GM19351 (cell line): ENCODE data around the gene TUBGCP3.
"Not testable (repeated sequence)": the region's sequence is repeated elsewhere in the genome, so short reads cannot be mapped to it uniquely, and the experiment has no call there.

Experiments used
- ATAC-seq: cut with Tn5 transposase; IDR thresholded peaks from one replicate; pipeline ENCODE4 v1.9.1; 2021; ENCODE audit warnings: mild to moderate bottlenecking, moderate library complexity; ENCODE audit not compliant: unreplicated experiment

Gene TUBGCP3

GRCh38 chr13:112580211-112580610 is 7.7 kb downstream of the TUBGCP3 start:
- ATAC-seq: no peak

- ATAC-seq: no peak
Measured at GRCh38 chr13:112579310-112579843, 8.6 kb downstream of the TUBGCP3 start.

- no peak for ATAC-seq
Measured at GRCh38 chr13:112576768-112577167, 11.2 kb downstream of the TUBGCP3 start.

- ATAC-seq: no peak
Measured at GRCh38 chr13:112576191-112576590, 11.8 kb downstream of the TUBGCP3 start.

- ATAC-seq: no peak
Measured at GRCh38 chr13:112575675-112576074, 12.3 kb downstream of the TUBGCP3 start.

- no peak for ATAC-seq
Measured at GRCh38 chr13:112574834-112575613, 12.9 kb downstream of the TUBGCP3 start.

- no peak for ATAC-seq
Measured at GRCh38 chr13:112574416-112574815, 13.5 kb downstream of the TUBGCP3 start.

- no peak for ATAC-seq
Measured at GRCh38 chr13:112573710-112574109, 14.2 kb downstream of the TUBGCP3 start.

GRCh38 chr13:112572366-112572765 is 15.6 kb downstream of the TUBGCP3 start:
- no peak for ATAC-seq

GRCh38 chr13:112569821-112570220 is 18.1 kb downstream of the TUBGCP3 start:
- no peak for ATAC-seq

- no peak for ATAC-seq
Measured at GRCh38 chr13:112567161-112567862, 20.6 kb downstream of the TUBGCP3 start.

- no peak for ATAC-seq
Measured at GRCh38 chr13:112562786-112563383, 25.1 kb downstream of the TUBGCP3 start.

- no peak for ATAC-seq
Measured at GRCh38 chr13:112562254-112562653, 25.7 kb downstream of the TUBGCP3 start.

GRCh38 chr13:112561478-112561877 is 26.5 kb downstream of the TUBGCP3 start:
- ATAC-seq: no peak

GRCh38 chr13:112558696-112559418 is 29.1 kb downstream of the TUBGCP3 start:
- no peak for ATAC-seq

- ATAC-seq: no peak
Measured at GRCh38 chr13:112556600-112556999, 31.4 kb downstream of the TUBGCP3 start.

- ATAC-seq: no peak
Measured at GRCh38 chr13:112554214-112554850, 33.6 kb downstream of the TUBGCP3 start.

- not testable (repeated sequence) for ATAC-seq
Measured at GRCh38 chr13:112548975-112549374, 39.0 kb downstream of the TUBGCP3 start.

GRCh38 chr13:112545856-112546255 is 42.1 kb downstream of the TUBGCP3 start:
- ATAC-seq: no peak
